Heart left ventricle (tissue), 16 donors: Measurements from ENCODE around the gene AP1S2. TPM values are rescaled to one million over a fixed set of nuclear protein-coding genes. Genes with fewer than 3 reads are reported as not detected.

Experiments used
- ATAC-seq, 4 donors: fragments of 200-7000 bp; cut with Tn5 transposase; one replicate each; pipeline ENCODE4 v1.9.1; 2020 to 2022; ENCODE audit warnings: moderate library complexity in 4 of 4, mild to moderate bottlenecking in 3 of 4, moderate number of reproducible peaks in 1 of 4
- DNase-seq, 5 donors: peaks; one replicate each; pipeline ENCODE4 v3.0.0-alpha.2; 2020
- H3K27ac ChIP-seq, 12 donors: fragments of 200-600 bp; sonication (generic) in 4 of 12; one replicate each; pipeline versions ENCODE4 v1.5.0 to v1.8.0; 2016 to 2022; ENCODE audit warnings: mild to moderate bottlenecking in 2 of 12
- H3K27me3 ChIP-seq, 9 donors: fragments of 200-600 bp; sonication (generic) in 2 of 9; one replicate each; pipeline versions ENCODE4 v1.5.1 to v1.8.0; 2016 to 2022; ENCODE audit warnings: mild to moderate bottlenecking in 3 of 9
- H3K36me3 ChIP-seq, 9 donors: fragments of 200-600 bp; sonication (generic) in 2 of 9; one replicate each; pipeline versions ENCODE4 v1.5.0 to v1.8.0; 2018 to 2022; ENCODE audit warnings: mild to moderate bottlenecking in 2 of 9
- H3K4me1 ChIP-seq, 12 donors: fragments of 200-600 bp; sonication (generic) in 4 of 12; one replicate each; pipeline versions ENCODE4 v1.5.0 to v1.8.0; 2016 to 2022; ENCODE audit warnings: mild to moderate bottlenecking in 3 of 12
- H3K4me3 ChIP-seq, 12 donors: fragments of 200-600 bp; sonication (generic) in 4 of 12; one replicate each; pipeline versions ENCODE4 v1.5.0 to v1.8.0; 2017 to 2022; ENCODE audit warnings: mild to moderate bottlenecking in 9 of 12, moderate library complexity in 4 of 12
- H3K9me3 ChIP-seq, 12 donors: fragments of 200-600 bp; sonication (generic) in 4 of 12; one replicate each; pipeline versions ENCODE4 v1.5.0 to v1.8.0; 2016 to 2022; ENCODE audit warnings: mild to moderate bottlenecking in 1 of 12
- CTCF ChIP-seq, 12 donors: fragments of 200-600 bp; sonication (generic) in 4 of 12; IDR thresholded peaks; one replicate each; pipeline versions ENCODE4 v1.5.0 to v1.8.0; 2018 to 2022; ENCODE audit warnings: antibody characterized with exemption in 12 of 12, mild to moderate bottlenecking in 5 of 12
- POLR2A ChIP-seq, 2 donors: fragments of 450-650 bp; IDR thresholded peaks; one replicate each; pipeline ENCODE4 v1.6.1; 2017; ENCODE audit warnings: antibody characterized with exemption in 2 of 2, mild to moderate bottlenecking in 2 of 2, moderate library complexity in 2 of 2
- WGBS, 4 donors: extraction: QIAGEN DNeasy Blood & Tissue Kit in 2 of 4; methylation state at CpG; one replicate each; pipeline versions ENCODE4 v1.1.5 to v1.1.7; 2013 to 2018; 5-methylcytosine and 5-hydroxymethylcytosine counted together
- intact Hi-C, 10 donors: fragments of 100-400 bp; cut with DNase I; formaldehyde crosslinking; loops; one replicate each; pipeline versions ENCODE4 v1.11.1 to v1.14.2; 2022
- polyA plus RNA-seq, 2 donors: library from polyadenylated mRNA; stranded (reverse); fragments of 200-250 nt; gene quantifications; one replicate each; pipeline ENCODE4 v1.2.3, GENCODE V29; 2013
- total RNA-seq, 9 donors: library from RNA; depleted of rRNA in 2 of 9; stranded (reverse); fragments of >200 nt in 2 of 9; fragmentation: NEBNext Ultra II Directional in 3 of 9; extraction: Animal tissue kit (Norgen Biotek cat#: 25700) in 3 of 9; gene quantifications; one replicate each; pipeline versions ENCODE4 v1.1.0 to v1.2.4, GENCODE V29; 2016 to 2023
- donor health status: ischemic (EF 13 %, LVEDD 7.1; RV severe dilation, severe dysfunction).
- donor health status: healthy with polysubstance abuse.
- donor health status: DM: no; HTN: yes; CAD: no.
- donor health status: DM: no; HTN: no; CAD: no.
- donor health status: ischemic (EF 25% LVEDD 6.9; RV normal size, moderate dysfunction).
- donor health status: ischemic (EF 25% LVEDD 5.7; RV mildly dilated, moderate dysfunction).
- donor health status: healthy.
- donor health status: DM: yes; HTN: yes; CAD: no.
- donor health status: ischemic (EF 35%, LVEDD 5.7; RV mildly dilated, moderate dysfunction).
- donor health status: nonischemic (EF 11% LVEDD 7.7; RV severe dilation, severe dysfunction).
- donor health status: DM: yes; HTN: yes; CAD: no.
- donor health status: PGD.
- donor health status: ischemic (EF 29% LVEDD 5.4; RV normal size, mild dysfunction).
- donor health status: nonischemic (EF 23%, LVEDD 6.1; RV moderate dilation, normal function).

AP1S2 gene
- total and polyA plus RNA-seq, 11 donors, result 67.4 to 267 (median 136) TPM

GRCh38 chrX:15785176-15785750, 69.3 kb downstream of the AP1S2 start:
- ATAC-seq (no peak), DNase-seq (no peak)
- intact Hi-C loops, result no loop called here
- Histone ChIP-seq H3K4me1 (peaks cover 0 to 25% (median 0%) of the 10 kb centered on the region in 12 donors), H3K27ac (no peak overlapping the region), H3K36me3 (peaks cover 0 to 36% (median 23%) of the 10 kb centered on the region in 9 donors), H3K9me3 (no peaks in the 10 kb centered on the region), H3K4me3 (no peak overlapping the region), H3K27me3 (peaks cover 0 to 3% (median 0%) of the 10 kb centered on the region in 9 donors)
- WGBS, 4 donors, result 92 to 98% (median 94%) methylated on average over 3 of the region's 3 CpGs
- no peak for TF ChIP-seq CTCF (IDR thresholded peaks at IDR 0.05)
- no peak for TF ChIP-seq POLR2A (IDR thresholded peaks at IDR 0.05)

- ATAC-seq (no peak), DNase-seq (no peak)
- H3K4me3 ChIP-seq, result peak overlapping the region in 1 of 12 donors; percentile 33
- TF ChIP-seq CTCF (IDR thresholded peaks at IDR 0.05), result no peak
- no peak for TF ChIP-seq POLR2A (IDR thresholded peaks at IDR 0.05)
- peaks cover 0 to 17% (median 0%) of the 10 kb centered on the region in 12 donors for H3K4me1 ChIP-seq
- H3K27me3 ChIP-seq, result peaks cover 0 to 3% (median 0%) of the 10 kb centered on the region in 9 donors
- WGBS, 4 donors, result 81 to 85% (median 84%) methylated on average over 13 of the region's 13 CpGs
- H3K36me3 ChIP-seq, result peaks cover 0 to 59% (median 45%) of the 10 kb centered on the region in 9 donors
- peak overlapping the region in 1 of 12 donors; percentile 75 for H3K27ac ChIP-seq
- intact Hi-C loops, result no loop called here
- no peaks in the 10 kb centered on the region for H3K9me3 ChIP-seq
Observed at GRCh38 chrX:15781961-15782699, 72.5 kb downstream of the AP1S2 start.

Other genes starting within 250 kb of the AP1S2 start
- 1 to 10 TPM in 5 of 9 donors, under 1 TPM in 4; 0.25 to 1.8 (median 1.1) TPM for gene CLTRN, start 190.0 kb downstream of the AP1S2 start, total RNA-seq
- gene CLTRN, start 190.0 kb downstream of the AP1S2 start, polyA plus RNA-seq, result 1 to 10 TPM in 1 of 2 donors, under 1 TPM in 1; 0.11 to 1.4 TPM
- 1 to 10 TPM; 1.5 to 9.9 (median 5.6) TPM for gene CA5B, start 116.5 kb downstream of the AP1S2 start, total RNA-seq
- 1 to 10 TPM in 1 of 2 donors, under 1 TPM in 1; 0.50 to 1.1 TPM for gene CA5B, start 116.5 kb downstream of the AP1S2 start, polyA plus RNA-seq
- gene ZRSR2, start 64.3 kb downstream of the AP1S2 start, total RNA-seq, result 10 to 100 TPM in 2 of 9 donors, 1 to 10 TPM in 7; 3.1 to 11.1 (median 7.5) TPM
- 10 to 100 TPM in 1 of 2 donors, 1 to 10 TPM in 1; 9.4 to 18.9 TPM for gene ZRSR2, start 64.3 kb downstream of the AP1S2 start, polyA plus RNA-seq